Measurements from ENCODE around the gene CHST11.

DNA sequence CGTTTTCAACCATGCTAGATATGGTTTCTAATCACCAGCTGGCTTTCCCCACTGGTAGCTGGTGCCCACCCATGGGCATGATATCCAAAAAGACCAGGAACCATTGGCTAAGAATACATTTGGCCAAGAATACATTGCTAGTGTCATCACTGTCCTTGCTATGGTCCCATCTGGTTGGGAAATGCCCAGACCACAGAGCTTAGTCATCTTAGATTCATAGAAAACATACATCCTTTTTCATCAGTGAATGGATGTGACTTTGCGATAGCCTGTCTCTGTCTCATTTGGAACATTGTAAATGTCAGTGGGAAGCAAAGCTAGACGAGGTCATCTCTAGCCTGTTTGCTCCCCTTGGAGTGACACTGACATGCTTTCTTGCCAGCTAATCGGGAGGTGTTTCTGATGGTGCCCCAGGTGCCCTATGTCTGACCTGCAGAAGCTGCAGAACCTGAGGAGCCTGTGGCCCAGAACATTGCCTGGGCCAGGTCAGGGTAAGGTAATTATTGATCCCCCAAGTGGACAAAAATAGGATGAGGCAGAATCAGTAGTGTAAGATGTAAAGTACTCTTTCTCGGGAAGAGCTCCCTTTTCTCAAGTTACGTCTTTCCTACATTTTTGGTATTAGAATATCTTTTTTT, 306.5 kb downstream of the CHST11 start:
- TF ChIP-seq, protein P1, sequence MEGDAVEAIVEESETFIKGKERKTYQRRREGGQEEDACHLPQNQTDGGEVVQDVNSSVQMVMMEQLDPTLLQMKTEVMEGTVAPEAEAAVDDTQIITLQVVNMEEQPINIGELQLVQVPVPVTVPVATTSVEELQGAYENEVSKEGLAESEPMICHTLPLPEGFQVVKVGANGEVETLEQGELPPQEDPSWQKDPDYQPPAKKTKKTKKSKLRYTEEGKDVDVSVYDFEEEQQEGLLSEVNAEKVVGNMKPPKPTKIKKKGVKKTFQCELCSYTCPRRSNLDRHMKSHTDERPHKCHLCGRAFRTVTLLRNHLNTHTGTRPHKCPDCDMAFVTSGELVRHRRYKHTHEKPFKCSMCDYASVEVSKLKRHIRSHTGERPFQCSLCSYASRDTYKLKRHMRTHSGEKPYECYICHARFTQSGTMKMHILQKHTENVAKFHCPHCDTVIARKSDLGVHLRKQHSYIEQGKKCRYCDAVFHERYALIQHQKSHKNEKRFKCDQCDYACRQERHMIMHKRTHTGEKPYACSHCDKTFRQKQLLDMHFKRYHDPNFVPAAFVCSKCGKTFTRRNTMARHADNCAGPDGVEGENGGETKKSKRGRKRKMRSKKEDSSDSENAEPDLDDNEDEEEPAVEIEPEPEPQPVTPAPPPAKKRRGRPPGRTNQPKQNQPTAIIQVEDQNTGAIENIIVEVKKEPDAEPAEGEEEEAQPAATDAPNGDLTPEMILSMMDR (optimal IDR thresholded peaks at IDR 0.05 in 1 of 3, IDR thresholded peaks at IDR 0.05 in 1 of 3, conservative IDR thresholded peaks at IDR 0.05 in 1 of 3; ENCODE audit: extremely low read depth in 1 of 3, insufficient read depth in 2 of 3, low read length in 3 of 3), result no peak
- no peak for TF ChIP-seq EZH2 (IDR thresholded peaks at IDR 0.05; ENCODE audit: low read length)
